Measurements from ENCODE around the gene RILPL1. TPM values are rescaled to one million over a fixed set of nuclear protein-coding genes. Genes with fewer than 3 reads are reported as not detected.
"Not testable (repeated sequence)": the region's sequence is repeated elsewhere in the genome, so short reads cannot be mapped to it uniquely, and the experiment has no call there.

The RILPL1 gene
- total RNA-seq, 1 donor from 2014 or later = 92.4 TPM

- ATAC-seq (ENCODE audit: poor library complexity) (peak; percentile 36), DNase-seq (peak; percentile 70)
- intact Hi-C loops (cut with DNase I) = loop anchor here (5.0 to 10.0 kb wide), 3 partner anchors 46 to 148 kb away; partner anchors contain the start of genes KMT5A and TMED2
These were observed 490 bp downstream of the RILPL1 start for GRCh38 chr12:123532808-123533649.

- intact Hi-C loops (cut with DNase I) = loop anchor here (5.0 to 10.0 kb wide), 3 partner anchors 45 to 147 kb away; partner anchors contain the start of genes KMT5A and TMED2
- ATAC-seq (ENCODE audit: poor library complexity) = peak; percentile 1
- DNase-seq = peak; percentile 43
These were observed 1.5 kb downstream of the RILPL1 start for GRCh38 chr12:123532019-123532418.

- peak; percentile 63 for ATAC-seq (ENCODE audit: poor library complexity)
- DNase-seq = peak; percentile 60
- intact Hi-C loops (cut with DNase I) = loop anchor here (5.0 to 10.0 kb wide), 3 partner anchors 44 to 146 kb away; partner anchors contain the start of genes KMT5A and TMED2
These were observed 2.4 kb downstream of the RILPL1 start for GRCh38 chr12:123531091-123531490.

- peak; percentile 12 for DNase-seq
- ATAC-seq (ENCODE audit: poor library complexity) = no peak
- intact Hi-C loops (cut with DNase I) = loop anchor here (5.0 to 10.0 kb wide), 3 partner anchors 43 to 146 kb away; partner anchors contain the start of genes KMT5A and TMED2
These were observed 2.9 kb downstream of the RILPL1 start for GRCh38 chr12:123530668-123531067.

GRCh38 chr12:123529686-123530085, 3.8 kb downstream of the RILPL1 start:
- peak; percentile 0 for DNase-seq
- intact Hi-C loops (cut with DNase I) = loop anchor here (5.0 to 10.0 kb wide), 3 partner anchors 42 to 145 kb away; partner anchors contain the start of genes KMT5A and TMED2

GRCh38 chr12:123528858-123529257, 4.7 kb downstream of the RILPL1 start:
- ATAC-seq (ENCODE audit: poor library complexity) (no peak), DNase-seq (no peak)
- intact Hi-C loops (cut with DNase I) = no loop called here

More at GRCh38 chr12:123529686-123530085, 3.8 kb downstream of the RILPL1 start:
- ATAC-seq (ENCODE audit: poor library complexity) = no peak

- no peak for DNase-seq
- intact Hi-C loops (cut with DNase I) = no loop called here
- no peak for ATAC-seq (ENCODE audit: poor library complexity)
These were observed 6.9 kb downstream of the RILPL1 start for GRCh38 chr12:123526542-123527080.

GRCh38 chr12:123524378-123524777, 9.1 kb downstream of the RILPL1 start:
- intact Hi-C loops (cut with DNase I) = no loop called here

GRCh38 chr12:123523518-123523917, 10.0 kb downstream of the RILPL1 start:
- no peak for DNase-seq
- intact Hi-C loops (cut with DNase I) = no loop called here
- no peak for ATAC-seq (ENCODE audit: poor library complexity)

More at GRCh38 chr12:123524378-123524777, 9.1 kb downstream of the RILPL1 start:
- ATAC-seq (ENCODE audit: poor library complexity) = no peak
- no peak for DNase-seq

- intact Hi-C loops (cut with DNase I) = no loop called here
- peak; percentile 64 for DNase-seq
- ATAC-seq (ENCODE audit: poor library complexity) = peak; percentile 55
These were observed 11.4 kb downstream of the RILPL1 start for GRCh38 chr12:123522164-123522563.

- DNase-seq = no peak
- intact Hi-C loops (cut with DNase I) = no loop called here
- ATAC-seq (ENCODE audit: poor library complexity) = peak; percentile 54
These were observed 12.7 kb downstream of the RILPL1 start for GRCh38 chr12:123520567-123521474.

- DNase-seq (peak; percentile 79), ATAC-seq (ENCODE audit: poor library complexity) (peak; percentile 76)
- intact Hi-C loops (cut with DNase I) = loop anchor here (5.0 kb wide), 1 partner anchor 37 kb away; no protein-coding TSS in a partner anchor
These were observed 14.1 kb downstream of the RILPL1 start for GRCh38 chr12:123519141-123520001.

GRCh38 chr12:123516216-123516780, 17.2 kb downstream of the RILPL1 start:
- DNase-seq (no peak), ATAC-seq (ENCODE audit: poor library complexity) (no peak)
- intact Hi-C loops (cut with DNase I) = loop anchor here (5.0 kb wide), 1 partner anchor 34 kb away; no protein-coding TSS in a partner anchor

GRCh38 chr12:123514582-123515221, 18.8 kb downstream of the RILPL1 start:
- intact Hi-C loops (cut with DNase I) = loop anchor here (5.0 kb wide), 1 partner anchor 32 kb away; no protein-coding TSS in a partner anchor
- ATAC-seq (ENCODE audit: poor library complexity); DNase-seq: not testable (repeated sequence)

- DNase-seq (no peak), ATAC-seq (ENCODE audit: poor library complexity) (peak; percentile 28)
- intact Hi-C loops (cut with DNase I) = no loop called here
These were observed 19.7 kb downstream of the RILPL1 start for GRCh38 chr12:123513805-123514204.

- no peak for DNase-seq
- ATAC-seq (ENCODE audit: poor library complexity) = peak; percentile 32
- intact Hi-C loops (cut with DNase I) = no loop called here
These were observed 20.5 kb downstream of the RILPL1 start for GRCh38 chr12:123512838-123513665.
